Measurements from ENCODE around the gene SUSD5.
"Not testable (repeated sequence)": the region's sequence is repeated elsewhere in the genome, so short reads cannot be mapped to it uniquely, and the experiment has no call there.

Gene SUSD5

DNA sequence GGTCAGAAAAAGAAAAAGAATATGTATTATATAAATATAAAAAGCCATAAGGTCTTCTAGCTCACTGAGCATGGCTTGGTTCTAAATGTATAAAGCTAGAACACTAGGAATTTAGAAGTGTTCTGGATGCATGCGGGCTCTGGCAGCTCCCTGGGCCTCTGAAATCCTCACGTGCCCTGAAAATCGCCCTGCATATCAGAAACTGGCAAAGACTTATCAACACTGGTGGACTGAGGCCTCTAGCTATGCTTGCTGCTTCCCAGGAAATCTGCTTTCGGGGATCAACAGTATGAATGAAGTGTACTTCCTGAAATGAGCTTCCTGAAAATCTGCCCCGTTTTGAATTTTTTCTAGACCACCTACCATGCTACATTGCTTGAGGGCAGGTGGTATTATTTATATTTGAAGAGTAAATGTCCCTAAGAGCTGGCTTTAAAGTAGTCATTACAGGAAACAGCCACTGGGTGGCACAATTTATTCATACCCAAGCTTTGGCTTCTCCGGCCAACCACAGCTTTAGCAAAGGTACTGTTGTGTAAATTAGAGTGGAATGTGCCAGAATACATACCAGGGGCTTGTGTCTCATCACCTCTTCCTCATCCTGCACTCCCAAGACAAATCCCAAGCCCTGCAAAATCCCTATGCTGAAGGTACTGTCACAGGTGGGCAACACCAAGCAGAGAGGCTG, 87.1 kb downstream of the SUSD5 start:
- TF ChIP-seq POLR2A (IDR thresholded peaks at IDR 0.05; ENCODE audit: low read depth, low read length), result no peak
- peak; percentile 58 for FAIRE-seq
- no peak for DNase-seq (ENCODE audit: insufficient read length, low spot score)

GRCh38 chr3:33130144-33130543, 88.5 kb downstream of the SUSD5 start:
- no peak for DNase-seq (ENCODE audit: insufficient read length, low spot score)
- TF ChIP-seq POLR2A (IDR thresholded peaks at IDR 0.05; ENCODE audit: low read depth, low read length), result no peak
- FAIRE-seq, result no peak

DNA sequence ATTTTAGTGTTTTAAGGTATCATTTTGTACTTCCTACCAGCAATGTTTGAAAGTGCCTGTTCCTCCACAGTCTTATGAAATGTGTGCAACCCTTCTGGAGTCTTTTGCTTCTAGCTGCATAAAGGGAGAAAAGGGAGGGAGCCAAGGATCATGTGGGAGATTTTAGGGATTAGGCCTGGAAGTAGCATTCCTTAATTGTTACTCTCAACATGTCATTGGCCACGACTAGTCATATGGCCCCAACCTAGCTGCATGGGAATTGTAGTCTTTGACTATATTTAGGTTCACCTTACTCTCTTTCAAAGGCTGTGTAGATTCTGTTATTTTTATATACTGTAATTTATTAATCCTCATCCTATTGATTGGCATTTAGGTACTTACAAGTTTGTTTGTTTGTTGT, 89.9 kb downstream of the SUSD5 start:
- no peak for TF ChIP-seq POLR2A (IDR thresholded peaks at IDR 0.05; ENCODE audit: low read depth, low read length)
- no peak for FAIRE-seq
- no peak for DNase-seq (ENCODE audit: insufficient read length, low spot score)

DNA sequence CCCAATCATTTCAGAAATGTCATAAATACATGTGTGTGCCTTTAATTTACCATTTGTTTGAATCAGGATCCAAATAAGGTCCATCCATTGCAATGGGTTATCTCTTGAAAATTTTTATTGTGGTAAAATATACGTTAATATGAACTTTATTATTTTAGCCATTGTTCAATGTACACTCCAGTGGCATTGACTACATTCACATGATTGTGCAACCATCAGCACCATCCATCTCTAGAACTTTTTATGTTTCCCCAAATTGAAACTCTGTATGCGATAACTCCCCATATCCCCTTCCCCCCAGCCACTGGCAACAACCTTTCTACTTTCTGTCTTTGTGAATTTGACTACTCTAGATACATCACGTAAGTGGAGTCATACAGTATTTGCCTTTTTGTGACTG, 92.8 kb downstream of the SUSD5 start:
- TF ChIP-seq POLR2A (IDR thresholded peaks at IDR 0.05; ENCODE audit: low read depth, low read length), result no peak
- no peak for FAIRE-seq
- DNase-seq (ENCODE audit: insufficient read length, low spot score), result no peak

DNA sequence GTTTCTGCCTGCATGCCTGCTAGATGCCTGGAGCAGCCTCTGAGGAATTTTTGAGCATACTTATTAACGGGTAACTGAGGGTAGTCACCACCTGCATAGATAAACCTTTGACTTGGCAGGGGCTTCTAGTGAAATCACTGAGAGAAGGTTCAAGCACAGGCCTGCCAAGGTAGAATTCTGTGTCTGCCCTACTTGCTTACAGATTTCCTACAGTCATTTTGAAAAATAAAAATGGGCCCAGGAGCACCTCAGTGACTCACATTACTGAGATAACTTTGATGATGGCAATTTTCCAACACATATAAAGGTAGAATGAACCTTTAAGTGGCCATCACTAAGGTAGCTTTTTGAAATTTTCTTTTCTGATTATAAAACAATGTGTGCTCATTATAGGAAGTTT, 94.0 kb downstream of the SUSD5 start:
- DNase-seq (ENCODE audit: insufficient read length, low spot score) (no peak), FAIRE-seq (no peak)
- TF ChIP-seq POLR2A (IDR thresholded peaks at IDR 0.05; ENCODE audit: low read depth, low read length), result no peak

DNA sequence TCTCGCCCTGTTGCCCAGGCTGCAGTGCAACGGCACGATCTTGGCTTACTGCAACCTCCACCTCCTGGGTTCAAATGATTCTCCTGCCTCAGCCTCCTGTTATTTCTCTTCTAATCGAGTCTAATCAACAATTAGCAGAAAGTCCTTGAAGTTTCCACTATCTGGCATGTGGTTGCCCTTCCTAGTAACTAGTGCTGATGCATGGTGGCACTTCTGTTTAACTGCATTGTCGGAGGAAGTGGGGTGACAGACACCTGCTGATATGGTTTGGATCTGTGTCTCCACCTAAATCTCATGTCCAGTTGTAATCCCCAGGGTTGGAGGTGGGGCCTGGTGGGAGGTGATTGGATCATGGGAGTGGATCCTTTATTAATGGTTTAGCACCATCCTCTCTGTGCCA, 95.6 kb downstream of the SUSD5 start:
- TF ChIP-seq POLR2A (IDR thresholded peaks at IDR 0.05; ENCODE audit: low read depth, low read length), result no peak
- DNase-seq (ENCODE audit: insufficient read length, low spot score) (no peak), FAIRE-seq (no peak)

DNA sequence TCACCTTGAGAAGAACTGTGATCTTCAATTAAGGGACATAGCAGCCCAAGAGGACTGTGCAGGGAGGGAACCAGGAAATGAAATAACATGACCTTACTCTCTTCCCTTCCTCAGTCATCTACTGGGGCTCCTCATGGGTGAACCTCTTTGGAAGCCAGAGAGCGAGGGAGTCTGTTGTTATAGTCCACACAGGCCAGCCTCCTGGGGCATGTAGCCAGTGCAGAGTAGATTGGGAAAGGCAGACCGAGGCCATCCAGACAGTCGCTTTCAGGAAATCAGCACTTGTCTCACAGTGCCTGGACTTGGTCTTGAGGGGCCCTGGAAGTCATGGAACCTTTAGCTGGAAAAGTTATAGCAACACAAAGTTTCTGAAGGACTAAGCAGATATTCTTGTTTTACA, 98.7 kb downstream of the SUSD5 start:
- no peak for DNase-seq (ENCODE audit: insufficient read length, low spot score)
- no peak for FAIRE-seq
- no peak for TF ChIP-seq POLR2A (IDR thresholded peaks at IDR 0.05; ENCODE audit: low read depth, low read length)

GRCh38 chr3:33117461-33117860, 101.1 kb downstream of the SUSD5 start:
- DNase-seq (ENCODE audit: insufficient read length, low spot score) (no peak), FAIRE-seq (no peak)
- no peak for TF ChIP-seq POLR2A (IDR thresholded peaks at IDR 0.05; ENCODE audit: low read depth, low read length)

GRCh38 chr3:33115024-33115768, 103.4 kb downstream of the SUSD5 start:
- TF ChIP-seq POLR2A (IDR thresholded peaks at IDR 0.05; ENCODE audit: low read depth, low read length), result no peak
- peak; percentile 54 for DNase-seq (ENCODE audit: insufficient read length, low spot score)
- FAIRE-seq, result peak; percentile 27

DNA sequence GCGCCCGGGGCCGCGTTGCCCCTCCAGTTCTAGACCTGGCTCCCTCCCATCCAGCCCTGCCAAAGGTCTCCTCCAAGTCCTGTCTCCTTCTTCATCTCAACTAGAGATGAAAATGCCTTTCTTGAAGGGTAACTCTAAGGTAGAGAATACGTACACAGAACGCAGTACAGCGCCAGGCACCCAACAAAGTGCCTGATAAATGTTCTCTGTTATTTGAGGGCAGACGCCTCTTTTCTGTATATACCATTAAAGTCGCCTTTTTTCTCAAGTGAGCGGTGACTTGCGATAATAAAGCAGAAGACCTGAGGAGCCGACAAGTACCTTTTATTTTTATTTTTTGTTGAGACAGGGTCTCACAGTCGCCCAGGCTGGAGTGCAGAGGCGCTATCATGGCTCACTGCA, 104.0 kb downstream of the SUSD5 start:
- FAIRE-seq (no peak), DNase-seq (ENCODE audit: insufficient read length, low spot score) (no peak)
- TF ChIP-seq POLR2A (IDR thresholded peaks at IDR 0.05; ENCODE audit: low read depth, low read length), result no peak

GRCh38 chr3:33113772-33114621, 104.6 kb downstream of the SUSD5 start, which contains the start of gene CRTAP:
Gene CRTAP, plus strand, starts transcription at chr3:33114014. Its CDS starts 64 bp downstream, at chr3:33114078.
- TF ChIP-seq POLR2A (IDR thresholded peaks at IDR 0.05; ENCODE audit: low read depth, low read length), result peak; percentile 58
- peak; percentile 78 for DNase-seq (ENCODE audit: insufficient read length, low spot score)
- no peak for FAIRE-seq

DNA sequence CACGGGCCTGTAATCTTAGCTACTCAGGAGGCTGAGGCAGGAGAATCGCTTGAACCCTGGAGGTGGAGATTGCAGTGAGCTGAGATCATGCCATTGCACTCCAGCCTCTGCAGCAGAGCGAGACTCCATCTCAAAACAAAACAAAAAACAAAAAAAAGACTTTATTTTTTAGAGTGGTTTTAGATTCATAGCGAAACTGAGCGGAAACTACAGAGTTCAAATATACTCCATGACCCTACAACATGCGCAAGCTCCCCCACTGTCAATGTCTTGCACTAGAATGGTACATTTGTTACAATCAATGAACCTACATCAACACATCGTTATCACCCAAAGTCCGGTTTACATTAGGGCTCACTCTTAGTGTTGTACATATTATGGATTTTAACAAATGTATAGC, 107.0 kb downstream of the SUSD5 start:
- no peak for DNase-seq (ENCODE audit: insufficient read length, low spot score)
- TF ChIP-seq POLR2A (IDR thresholded peaks at IDR 0.05; ENCODE audit: low read depth, low read length), result no peak
- no peak for FAIRE-seq

GRCh38 chr3:33106854-33107253, 111.8 kb downstream of the SUSD5 start:
- not testable (repeated sequence) for FAIRE-seq; DNase-seq (ENCODE audit: insufficient read length, low spot score)

GRCh38 chr3:33105341-33105948, 113.2 kb downstream of the SUSD5 start:
- DNase-seq (ENCODE audit: insufficient read length, low spot score), result no peak
- FAIRE-seq, result no peak
- no peak for TF ChIP-seq POLR2A (IDR thresholded peaks at IDR 0.05; ENCODE audit: low read depth, low read length)
